PC-3 (cell line): ENCODE data around the gene CAPSL. TPM values are rescaled to one million over a fixed set of nuclear protein-coding genes. Genes with fewer than 3 reads are reported as not detected.

ENCODE experiments used
- ATAC-seq: fragments of 200-7000 bp; cut with Tn5 transposase; 2 replicates; pipeline ENCODE4 v1.9.1; 2020; ENCODE audit warnings: mild to moderate bottlenecking, moderate library complexity
- BruUV-seq: library from RNA; stranded (reverse); fragments of 400-500 nt; replicated peaks from 2 replicates; lab custom pipeline; 2021; lab: Mats Ljungman, UMichigan
- CTCF ChIA-PET: fragments of 300-600 bp; sonication (Branson Sonifier 250); formaldehyde crosslinking; loops from one replicate; lab custom pipeline; 2022; ENCODE audit warnings: antibody characterized with exemption; lab: Charles Lee
- POLR2A ChIA-PET: fragments of 300-600 bp; sonication (Branson Sonifier 250); formaldehyde crosslinking; loops from one replicate; lab custom pipeline; 2022; ENCODE audit warnings: antibody characterized with exemption; ENCODE audit not compliant: unreplicated experiment; lab: Charles Lee
- DNase-seq: peaks from one replicate; pipeline ENCODE4 v3.0.0-alpha.2; 2015
- H2AFZ ChIP-seq: fragments of 300-600 bp; sonication (generic); 2 replicates; pipeline ENCODE4 v1.6.0; 2016; ENCODE audit warnings: antibody characterized with exemption, low read length
- H3F3A ChIP-seq: fragments of 300-600 bp; sonication (generic); one replicate; pipeline ENCODE4 v1.6.0; 2017; ENCODE audit warnings: antibody characterized with exemption, low read length, control low read depth, mild to moderate bottlenecking; ENCODE audit not compliant: unreplicated experiment
- H3K27ac ChIP-seq: fragments of 300-600 bp; sonication (generic); 2 replicates; pipeline ENCODE4 v1.5.1; 2016; ENCODE audit warnings: mild to moderate bottlenecking, low read length
- H3K27me3 ChIP-seq: fragments of 300-600 bp; sonication (generic); 2 replicates; pipeline ENCODE4 v1.6.1; 2016; ENCODE audit warnings: low read length, mixed read lengths
- H3K36me3 ChIP-seq: fragments of 300-600 bp; sonication (generic); 2 replicates; pipeline ENCODE4 v1.6.1; 2016; ENCODE audit warnings: low read depth, mixed run types, low read length, mixed read lengths
- H3K4me1 ChIP-seq: fragments of 300-600 bp; sonication (generic); 2 replicates; pipeline ENCODE4 v1.5.1; 2016; ENCODE audit warnings: low read length; ENCODE audit not compliant: insufficient read depth
- H3K4me2 ChIP-seq: fragments of 300-600 bp; sonication (generic); 2 replicates; pipeline ENCODE4 v1.6.0; 2016; ENCODE audit warnings: low read length
- H3K4me3 ChIP-seq: fragments of 300-600 bp; sonication (generic); 2 replicates; pipeline ENCODE4 v1.5.1; 2016; ENCODE audit warnings: mild to moderate bottlenecking, low read length, mixed read lengths
- H3K79me2 ChIP-seq: fragments of 300-600 bp; sonication (generic); 2 replicates; pipeline ENCODE4 v1.6.1; 2017; ENCODE audit warnings: low read length, mixed read lengths
- H3K9ac ChIP-seq: fragments of 300-600 bp; sonication (generic); 2 replicates; pipeline ENCODE4 v1.6.0; 2016; ENCODE audit warnings: mild to moderate bottlenecking, low read length
- H3K9me2 ChIP-seq: fragments of 300-600 bp; sonication (generic); replicated peaks from 2 replicates; pipeline ENCODE4 v1.6.1; 2016; ENCODE audit warnings: mixed run types, low read length, mixed read lengths
- H3K9me3 ChIP-seq: fragments of 300-600 bp; sonication (generic); 2 replicates; pipeline ENCODE4 v1.6.1; 2016; ENCODE audit warnings: low read length, mixed read lengths
- H4K20me1 ChIP-seq: fragments of 300-600 bp; sonication (generic); 2 replicates; pipeline ENCODE4 v1.6.1; 2016; ENCODE audit warnings: low read length, mixed read lengths
- EZH2 ChIP-seq: fragments of 300-600 bp; sonication (generic); IDR thresholded peaks from one replicate; pipeline ENCODE4 v1.6.1; 2017; ENCODE audit warnings: antibody characterized with exemption, mild to moderate bottlenecking, low read length; ENCODE audit not compliant: unreplicated experiment
- EZH2phosphoT487 ChIP-seq: fragments of 300-600 bp; sonication (generic); IDR thresholded peaks from 2 replicates; pipeline ENCODE4 v1.6.1; 2018; ENCODE audit warnings: mild to moderate bottlenecking, antibody characterized with exemption, low read length, borderline replicate concordance
- intact Hi-C: fragments of 100-400 bp; cut with micrococcal nuclease; formaldehyde crosslinking; loops from 2 replicates; pipeline ENCODE4 v1.9.0; 2023
- total RNA-seq: library from RNA; depleted of rRNA; stranded (reverse); fragments of >200 nt; gene quantifications from 2 replicates; pipeline ENCODE4 v1.2.3, GENCODE V29; 2014
- TF ChIP-seq, protein P1 (sequence below): fragments of 300-600 bp; sonication (generic); conservative IDR thresholded peaks from 2 replicates; pipeline ENCODE4 v1.5.1; 2017; ENCODE audit warnings: antibody characterized with exemption, low read depth, mild to moderate bottlenecking, low read length

CAPSL gene
- total RNA-seq, 1 experiment from 2014 or later, result 0.11 TPM

DNA sequence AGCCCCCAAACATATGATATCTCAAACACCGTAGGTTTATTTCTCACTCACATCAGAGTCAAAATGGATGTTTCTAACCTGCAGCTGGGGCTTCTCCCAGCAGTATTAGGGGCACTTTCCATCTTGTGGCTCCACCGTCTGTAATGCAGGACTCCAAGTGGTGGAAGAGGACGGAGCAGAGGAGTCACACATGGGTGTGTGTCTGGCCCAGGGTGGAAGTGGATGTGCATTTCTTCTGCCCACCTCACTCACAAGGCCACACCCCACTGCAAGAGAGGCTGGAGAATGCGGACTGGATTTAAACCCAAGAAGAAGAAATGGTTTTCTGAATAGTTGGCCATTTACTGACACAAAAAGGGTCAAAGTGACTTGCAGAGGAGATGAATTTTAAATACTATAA, 67.8 kb downstream of the CAPSL start:
- no TSS peak for BruUV-seq
- CTCF ChIA-PET, result no interaction called here
- H3K4me2 ChIP-seq, result no peak overlapping the region
- H3K4me3 ChIP-seq, result no peak overlapping the region
- no peaks in the 10 kb centered on the region for H3K27me3 ChIP-seq
- H3K36me3 ChIP-seq, result peaks cover 3% of the 10 kb centered on the region; the same call in 1 of the 2 replicates
- H3K9me2 ChIP-seq, result no peaks in the 10 kb centered on the region
- H3K4me1 ChIP-seq, result no peaks in the 10 kb centered on the region
- H3K27ac ChIP-seq, result no peak overlapping the region
- ATAC-seq (no peak), DNase-seq (no peak)
- POLR2A ChIA-PET, result interaction anchor here (0.7 kb wide), 1 partner anchor 12 kb away, joined by 4 read pairs; no protein-coding TSS in a partner anchor
- no peak for TF ChIP-seq EZH2
- TF ChIP-seq EZH2phosphoT487, result no peak
- TF ChIP-seq, protein P1, sequence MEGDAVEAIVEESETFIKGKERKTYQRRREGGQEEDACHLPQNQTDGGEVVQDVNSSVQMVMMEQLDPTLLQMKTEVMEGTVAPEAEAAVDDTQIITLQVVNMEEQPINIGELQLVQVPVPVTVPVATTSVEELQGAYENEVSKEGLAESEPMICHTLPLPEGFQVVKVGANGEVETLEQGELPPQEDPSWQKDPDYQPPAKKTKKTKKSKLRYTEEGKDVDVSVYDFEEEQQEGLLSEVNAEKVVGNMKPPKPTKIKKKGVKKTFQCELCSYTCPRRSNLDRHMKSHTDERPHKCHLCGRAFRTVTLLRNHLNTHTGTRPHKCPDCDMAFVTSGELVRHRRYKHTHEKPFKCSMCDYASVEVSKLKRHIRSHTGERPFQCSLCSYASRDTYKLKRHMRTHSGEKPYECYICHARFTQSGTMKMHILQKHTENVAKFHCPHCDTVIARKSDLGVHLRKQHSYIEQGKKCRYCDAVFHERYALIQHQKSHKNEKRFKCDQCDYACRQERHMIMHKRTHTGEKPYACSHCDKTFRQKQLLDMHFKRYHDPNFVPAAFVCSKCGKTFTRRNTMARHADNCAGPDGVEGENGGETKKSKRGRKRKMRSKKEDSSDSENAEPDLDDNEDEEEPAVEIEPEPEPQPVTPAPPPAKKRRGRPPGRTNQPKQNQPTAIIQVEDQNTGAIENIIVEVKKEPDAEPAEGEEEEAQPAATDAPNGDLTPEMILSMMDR, result no peak
- no peaks in the 10 kb centered on the region for H3K9me3 ChIP-seq
- intact Hi-C loops, result no loop called here
- H3F3A ChIP-seq, result no peaks in the 10 kb centered on the region
- H3K9ac ChIP-seq, result no peak overlapping the region
- no peaks in the 10 kb centered on the region for H4K20me1 ChIP-seq
- no peak overlapping the region for H2AFZ ChIP-seq
- H3K79me2 ChIP-seq, result no peaks in the 10 kb centered on the region

DNA sequence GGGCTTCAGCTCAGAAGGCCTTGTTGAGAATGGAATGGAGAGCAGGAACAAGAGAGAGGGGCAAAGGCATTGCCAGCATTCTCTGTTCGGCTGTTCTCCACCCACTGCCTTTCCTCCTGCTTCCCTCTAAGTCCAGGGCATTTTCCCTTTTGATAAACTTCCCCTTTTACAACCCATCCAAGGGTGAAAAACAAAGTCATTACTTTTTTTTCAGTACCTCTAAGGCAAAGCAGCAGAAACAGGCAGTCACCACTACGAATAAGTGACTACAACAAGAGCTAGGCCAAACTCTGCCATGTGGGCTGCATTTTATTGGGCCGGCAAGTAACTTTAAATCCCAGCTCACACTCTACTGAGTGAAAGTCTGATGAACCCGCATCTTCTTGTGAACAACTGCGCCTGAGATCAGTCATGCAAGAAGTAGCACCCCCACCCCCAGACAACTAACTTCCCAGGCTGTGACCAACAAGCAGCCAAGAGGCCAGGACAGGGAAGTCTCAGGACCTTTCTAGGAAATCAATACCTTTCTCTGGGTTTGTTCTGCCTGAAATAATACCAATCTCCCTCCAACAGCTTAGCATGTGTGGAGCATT, 68.6 kb downstream of the CAPSL start:
- CTCF ChIA-PET, result no interaction called here

DNA sequence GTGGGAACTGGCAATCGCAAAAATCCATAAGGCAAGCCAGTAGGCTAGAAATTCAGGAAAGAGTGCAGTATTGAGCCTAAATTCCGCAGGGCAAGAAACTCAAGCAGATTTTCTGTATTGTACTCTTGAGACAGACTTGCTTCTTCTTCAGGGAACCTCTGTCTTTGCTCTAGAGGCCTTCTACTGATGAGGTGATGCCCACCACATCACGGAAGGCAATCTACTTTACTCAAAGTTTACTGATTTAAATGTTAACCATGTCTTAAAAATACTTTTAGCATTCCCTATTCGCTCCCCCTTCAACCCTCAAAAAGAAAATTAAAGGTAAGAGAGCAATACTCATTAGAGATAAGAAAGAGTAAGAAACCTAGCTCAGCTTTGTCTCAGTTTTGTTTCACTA, 70.4 kb downstream of the CAPSL start:
- Histone ChIP-seq H3K9me3 (no peaks in the 10 kb centered on the region), H3K27ac (no peak overlapping the region), H3F3A (no peaks in the 10 kb centered on the region), H3K9ac (no peak overlapping the region), H3K4me2 (no peak overlapping the region), H3K9me2 (no peaks in the 10 kb centered on the region), H3K4me1 (peaks cover 6% of the 10 kb centered on the region), H2AFZ (no peak overlapping the region), H3K27me3 (no peaks in the 10 kb centered on the region), H3K36me3 (peaks cover 8% of the 10 kb centered on the region; the same call in 1 of the 2 replicates), H3K79me2 (no peaks in the 10 kb centered on the region), H3K4me3 (no peak overlapping the region), H4K20me1 (no peaks in the 10 kb centered on the region)
- CTCF ChIA-PET, result no interaction called here
- no TSS peak for BruUV-seq
- no peak for TF ChIP-seq EZH2phosphoT487
- intact Hi-C loops, result no loop called here
- ATAC-seq, result no peak
- POLR2A ChIA-PET, result no interaction called here
- no peak for DNase-seq

More for the DNA sequence above, 68.6 kb downstream of the CAPSL start:
- peaks cover 3% of the 10 kb centered on the region; the same call in 1 of the 2 replicates for H3K36me3 ChIP-seq
- H3K4me2 ChIP-seq, result no peak overlapping the region
- no peaks in the 10 kb centered on the region for H3K9me2 ChIP-seq
- no peaks in the 10 kb centered on the region for H3K79me2 ChIP-seq
- no peak overlapping the region for H3K9ac ChIP-seq
- no peaks in the 10 kb centered on the region for H3K4me1 ChIP-seq
- H3K27me3 ChIP-seq, result no peaks in the 10 kb centered on the region
- H3K27ac ChIP-seq, result no peak overlapping the region
- TF ChIP-seq EZH2, result no peak
- TF ChIP-seq, protein P1, result no peak
- TF ChIP-seq EZH2phosphoT487, result no peak
- no peaks in the 10 kb centered on the region for H4K20me1 ChIP-seq
- no peaks in the 10 kb centered on the region for H3K9me3 ChIP-seq
- intact Hi-C loops, result no loop called here
- no TSS peak for BruUV-seq
- H3F3A ChIP-seq, result no peaks in the 10 kb centered on the region
- ATAC-seq (no peak), DNase-seq (no peak)
- H3K4me3 ChIP-seq, result no peak overlapping the region
- no peak overlapping the region for H2AFZ ChIP-seq
- POLR2A ChIA-PET, result interaction anchor here (0.7 kb wide), 1 partner anchor 11 kb away, joined by 4 read pairs; no protein-coding TSS in a partner anchor
